HG03575 (cell line): Measurements from ENCODE around the gene TMC1.

Experiments
- ATAC-seq: cut with Tn5 transposase; IDR thresholded peaks from one replicate; pipeline ENCODE4 v1.9.1; 2021; ENCODE audit not compliant: unreplicated experiment, insufficient number of reproducible peaks, low FRiP score; ENCODE audit errors: extremely low read depth

Gene TMC1

GRCh38 chr9:72563806-72564205 is 42.4 kb downstream of the TMC1 start:
- ATAC-seq: no peak

DNA sequence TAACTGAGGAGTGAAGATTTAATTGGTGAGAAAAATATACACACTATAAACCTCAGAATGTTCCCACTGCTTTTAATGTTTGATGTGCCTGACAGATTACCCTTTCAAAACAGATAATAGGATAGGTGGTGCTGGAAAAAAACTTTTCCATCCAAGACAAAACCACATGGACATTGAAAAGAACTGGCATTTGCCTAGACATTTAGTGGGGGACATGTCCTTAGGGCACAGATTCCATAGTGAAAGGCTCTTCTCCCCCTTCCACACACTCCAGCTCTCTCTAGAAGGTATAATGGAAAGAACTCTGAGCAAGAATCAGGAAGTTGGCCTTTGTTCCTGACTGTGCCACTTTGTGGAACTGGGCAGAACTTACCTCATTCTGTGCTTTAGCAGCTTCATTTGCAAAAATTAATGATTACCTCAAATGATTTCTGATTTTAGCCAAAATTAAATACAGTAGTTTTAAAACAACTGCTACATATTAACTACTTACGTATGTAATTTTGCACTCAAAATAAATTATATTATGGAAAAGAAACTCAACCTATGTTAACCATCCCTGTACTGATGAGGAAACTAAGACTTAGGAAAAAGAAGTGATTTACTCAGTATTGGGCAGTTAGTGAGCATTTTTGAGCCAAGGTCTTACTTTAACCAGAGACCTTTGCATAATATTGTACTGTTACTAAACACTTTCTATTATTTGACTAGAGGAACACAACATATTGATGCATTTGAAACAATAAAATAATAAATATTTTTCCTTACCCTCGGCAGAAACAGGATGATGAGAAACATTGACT is 43.3 kb downstream of the TMC1 start:
- no peak for ATAC-seq

- no peak for ATAC-seq
Measured at GRCh38 chr9:72565535-72565934, 44.1 kb downstream of the TMC1 start.

DNA sequence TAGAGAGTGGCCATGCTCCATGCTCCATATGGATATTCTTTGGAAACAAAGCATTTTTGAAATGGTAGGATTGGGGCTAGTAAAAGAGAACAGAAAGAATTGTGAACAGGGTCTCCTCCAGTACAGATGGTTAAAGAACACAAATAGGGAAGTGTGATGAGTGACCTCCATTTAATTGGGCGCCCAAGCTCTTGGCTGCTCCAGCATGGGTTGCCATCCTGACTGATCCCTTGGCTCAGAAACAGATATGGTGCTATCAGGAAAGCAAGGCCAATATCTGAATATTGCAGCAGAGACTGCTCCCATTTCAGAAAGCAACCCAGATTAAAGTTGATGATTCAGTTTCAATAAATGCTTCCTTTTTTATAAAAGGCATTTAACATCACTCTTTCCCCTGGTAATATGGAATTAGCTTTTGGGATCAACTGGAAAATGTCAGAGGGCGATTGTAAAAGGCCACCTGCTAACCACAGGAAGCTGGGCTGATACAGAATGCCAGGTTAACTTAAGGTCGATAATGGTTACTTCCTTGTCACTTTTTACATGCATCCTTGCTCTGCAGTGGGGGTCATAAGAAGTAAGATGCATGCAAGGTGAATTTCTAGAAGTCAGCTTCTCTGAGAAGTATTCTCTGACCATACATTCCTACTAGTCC is 52.9 kb downstream of the TMC1 start:
- ATAC-seq: no peak

GRCh38 chr9:72575666-72576065 is 54.3 kb downstream of the TMC1 start:
- ATAC-seq: no peak

DNA sequence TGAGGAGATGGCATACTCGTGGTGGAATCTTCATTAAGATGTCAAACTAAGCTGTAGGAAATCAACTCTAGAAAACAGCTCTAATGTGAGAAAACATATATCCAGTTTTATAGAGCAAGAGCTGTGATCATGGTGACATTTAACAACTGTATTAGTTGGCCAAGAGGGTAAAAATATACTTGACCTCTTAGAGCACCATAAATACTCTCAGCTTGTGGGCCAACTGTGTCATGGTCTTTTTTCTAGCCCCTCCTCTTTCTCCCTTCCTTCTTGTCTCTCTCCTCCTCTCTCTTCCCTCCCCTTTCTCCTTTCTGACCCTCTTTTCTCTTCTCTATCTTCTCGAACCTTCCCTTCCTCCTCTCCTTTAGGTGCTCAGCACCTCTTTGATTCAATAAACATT is 54.7 kb downstream of the TMC1 start:
- ATAC-seq: no peak

GRCh38 chr9:72577212-72577753 is 55.9 kb downstream of the TMC1 start:
- ATAC-seq: no peak

DNA sequence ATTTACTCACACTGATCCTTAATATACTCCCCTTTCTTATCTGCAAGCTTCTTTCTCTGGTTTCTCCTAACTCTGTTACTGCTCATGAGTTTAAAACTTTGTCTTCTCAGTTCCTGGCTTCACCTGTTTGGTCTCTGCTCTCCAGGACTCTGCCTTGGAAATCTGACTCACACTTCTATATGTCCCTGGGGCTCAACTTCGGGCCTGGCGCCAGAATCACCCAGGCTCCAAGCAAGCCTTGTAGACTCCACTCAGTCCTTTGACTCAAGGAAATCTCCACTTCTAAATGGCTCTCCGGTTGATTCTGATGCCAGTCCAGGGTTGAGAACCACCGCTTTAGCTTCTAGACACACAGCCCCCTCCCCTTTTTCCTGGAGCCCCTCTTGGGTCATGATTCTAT is 57.8 kb downstream of the TMC1 start:
- no peak for ATAC-seq

DNA sequence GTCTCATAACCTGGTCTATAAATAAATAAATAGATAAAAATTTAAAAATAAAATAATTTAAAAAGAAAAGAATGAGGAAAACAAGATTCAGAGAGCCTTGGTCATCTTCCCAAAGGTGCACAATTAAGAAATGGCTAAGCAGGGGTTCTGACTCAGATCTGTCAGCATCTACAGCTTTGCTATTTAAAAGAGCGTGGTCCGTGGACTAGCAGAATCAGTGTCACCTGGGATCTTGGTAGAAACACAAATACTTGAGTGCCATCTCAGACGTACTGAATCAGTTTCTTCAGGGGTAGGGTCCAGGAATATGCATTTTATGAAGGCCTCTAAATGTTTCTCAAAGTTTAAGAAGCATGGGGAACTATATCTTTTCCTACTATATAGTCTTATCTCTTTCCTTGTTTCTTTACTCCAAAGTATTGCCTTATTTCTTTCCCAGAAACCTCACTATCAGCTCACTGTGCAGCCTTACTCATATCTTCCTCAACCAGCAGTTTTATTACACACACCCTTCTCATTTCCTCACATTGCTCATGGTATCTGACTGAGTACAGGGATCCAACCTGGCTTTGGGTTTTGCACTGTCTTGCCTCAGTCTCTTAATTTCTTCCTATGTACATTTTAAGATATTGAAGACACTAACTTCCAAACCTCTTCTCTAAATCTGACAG is 58.6 kb downstream of the TMC1 start:
- no peak for ATAC-seq

- ATAC-seq: no peak
Measured at GRCh38 chr9:72581694-72582093, 60.3 kb downstream of the TMC1 start.

DNA sequence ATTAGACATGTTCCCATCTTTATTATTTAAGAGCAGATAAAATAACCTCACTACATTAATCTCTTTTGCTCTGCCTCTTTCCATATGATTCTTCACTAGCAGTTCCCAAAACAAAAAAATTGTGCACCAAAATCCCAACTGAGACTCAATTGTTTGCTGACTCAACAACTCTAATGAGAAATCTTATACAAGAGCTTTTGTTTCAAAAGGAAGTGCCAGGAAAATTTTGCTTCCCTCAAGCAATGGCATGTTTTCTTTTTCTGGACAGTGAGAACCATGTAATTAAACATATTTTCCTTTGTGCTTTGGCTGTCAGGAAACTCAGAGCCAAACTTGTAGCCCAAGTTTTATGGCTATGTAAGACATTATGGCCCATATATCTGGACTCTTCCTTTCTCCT is 62.0 kb downstream of the TMC1 start:
- no peak for ATAC-seq

DNA sequence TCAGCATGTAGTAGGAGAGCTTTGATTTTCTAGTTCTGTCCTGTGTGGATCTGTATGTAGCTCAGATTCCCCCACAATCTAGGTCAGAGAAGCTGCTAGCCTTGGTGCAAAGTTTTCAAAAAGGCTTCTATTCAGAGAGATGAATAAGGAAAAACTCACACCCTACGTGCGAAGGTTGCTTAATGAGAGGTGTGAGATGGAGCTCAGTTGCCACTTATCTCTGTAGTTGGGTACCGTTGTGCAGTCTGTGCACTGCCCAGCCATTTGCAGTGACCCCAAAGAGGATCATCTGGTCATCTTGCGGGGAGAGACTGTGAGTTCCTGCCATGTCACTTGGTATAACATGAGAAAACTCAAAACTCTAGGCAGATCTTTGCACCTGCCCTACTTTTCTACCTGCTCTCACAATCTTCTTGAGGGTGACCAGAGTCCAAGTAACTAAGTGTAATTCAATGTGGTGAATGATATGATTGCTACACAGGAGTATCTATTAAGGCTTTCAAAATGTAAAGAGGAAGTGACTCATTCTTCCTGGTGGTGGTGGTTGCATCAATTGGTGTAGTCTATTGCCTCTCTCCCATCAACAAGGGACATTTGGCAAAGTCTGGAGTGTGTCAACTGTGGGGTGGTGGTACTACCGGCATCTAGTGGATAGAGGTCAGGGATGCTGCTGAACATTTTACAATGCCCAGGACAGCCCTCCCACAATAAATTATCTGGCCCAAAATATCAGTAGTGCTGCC is 65.2 kb downstream of the TMC1 start:
- ATAC-seq: no peak

- ATAC-seq: no peak
Measured at GRCh38 chr9:72588336-72588735, 66.9 kb downstream of the TMC1 start.

DNA sequence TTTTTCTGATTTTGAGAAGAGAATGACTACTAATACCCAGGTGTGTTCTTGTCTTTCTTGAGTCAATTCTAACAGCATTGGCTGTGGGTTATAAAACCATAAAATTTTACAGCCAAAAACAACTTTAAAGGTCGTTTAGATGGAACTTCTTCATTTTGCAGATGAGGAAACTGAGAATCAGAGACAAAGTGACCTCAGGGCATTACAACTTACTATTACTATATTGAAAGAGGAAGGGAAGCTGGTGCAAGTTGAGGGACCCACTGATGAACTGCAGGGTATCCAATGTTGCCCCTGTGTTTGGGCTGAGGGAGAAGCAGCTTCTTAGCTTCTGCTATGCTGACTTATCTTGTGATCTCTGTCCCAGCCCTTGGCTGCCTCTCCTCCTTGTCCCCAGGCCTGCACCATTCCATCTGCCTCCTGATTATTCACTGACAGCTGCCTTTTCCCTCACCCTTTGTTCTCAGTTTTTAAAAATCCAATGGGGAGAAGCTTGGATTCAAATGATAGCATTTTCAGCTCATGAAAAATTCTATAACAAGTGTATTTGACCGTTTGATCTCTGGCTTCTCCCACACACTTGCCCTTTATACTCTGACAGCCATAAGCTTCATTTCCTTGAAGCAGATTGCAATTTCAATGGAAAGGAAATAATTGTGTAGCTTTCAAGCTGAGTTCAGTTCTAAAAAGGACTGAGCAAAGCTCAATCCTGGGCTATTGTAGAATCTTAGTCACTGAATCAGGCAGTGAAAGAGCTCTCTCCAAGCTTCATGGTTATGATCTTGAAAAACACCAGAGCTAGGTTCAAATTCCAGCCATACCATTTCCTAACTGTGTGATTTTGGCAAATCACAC is 68.5 kb downstream of the TMC1 start:
- ATAC-seq: no peak

- ATAC-seq: no peak
Measured at GRCh38 chr9:72590824-72591223, 69.4 kb downstream of the TMC1 start.

DNA sequence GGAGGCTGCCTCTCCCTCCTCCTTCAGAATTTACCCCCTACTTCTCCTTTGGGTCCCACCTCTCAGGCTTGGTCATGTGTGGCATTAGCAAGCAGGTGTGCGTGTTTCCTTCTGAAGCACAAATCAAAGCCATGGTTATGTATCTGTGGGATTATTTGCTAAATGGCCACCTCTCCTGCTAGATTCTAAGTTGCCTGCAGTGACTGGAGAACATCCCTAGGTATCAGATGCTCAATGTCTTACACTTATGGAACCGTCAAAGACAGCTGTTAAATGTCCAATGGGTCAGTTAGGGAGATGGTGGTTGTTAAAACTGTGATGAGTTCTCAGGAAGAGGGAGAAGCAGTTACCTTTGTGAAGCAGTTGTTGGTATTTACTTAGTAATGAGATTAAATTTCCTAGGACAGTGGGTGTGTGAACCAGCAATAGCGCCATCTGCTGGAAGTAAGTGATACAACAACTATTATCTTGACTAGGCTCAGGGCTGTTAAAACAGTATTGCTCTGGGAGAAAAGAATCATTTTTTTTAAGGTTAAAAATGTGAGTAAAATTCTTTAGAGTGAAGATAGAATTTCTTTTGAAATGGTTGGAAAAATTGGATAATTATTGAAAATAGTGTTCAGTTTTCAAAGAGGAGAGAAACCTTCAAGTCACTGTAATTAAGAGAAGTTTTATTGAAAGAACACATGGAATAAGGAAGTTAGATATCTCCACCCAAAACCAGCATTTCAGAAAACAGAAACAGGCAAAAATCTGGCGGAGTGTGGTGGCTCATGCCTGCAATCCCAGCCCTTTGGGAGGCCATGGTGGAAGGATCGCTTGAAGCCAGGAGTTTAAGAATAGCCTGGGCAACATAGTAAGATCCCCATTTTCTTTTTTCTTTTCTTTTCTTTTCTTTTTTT is 71.3 kb downstream of the TMC1 start:
- no peak for ATAC-seq

DNA sequence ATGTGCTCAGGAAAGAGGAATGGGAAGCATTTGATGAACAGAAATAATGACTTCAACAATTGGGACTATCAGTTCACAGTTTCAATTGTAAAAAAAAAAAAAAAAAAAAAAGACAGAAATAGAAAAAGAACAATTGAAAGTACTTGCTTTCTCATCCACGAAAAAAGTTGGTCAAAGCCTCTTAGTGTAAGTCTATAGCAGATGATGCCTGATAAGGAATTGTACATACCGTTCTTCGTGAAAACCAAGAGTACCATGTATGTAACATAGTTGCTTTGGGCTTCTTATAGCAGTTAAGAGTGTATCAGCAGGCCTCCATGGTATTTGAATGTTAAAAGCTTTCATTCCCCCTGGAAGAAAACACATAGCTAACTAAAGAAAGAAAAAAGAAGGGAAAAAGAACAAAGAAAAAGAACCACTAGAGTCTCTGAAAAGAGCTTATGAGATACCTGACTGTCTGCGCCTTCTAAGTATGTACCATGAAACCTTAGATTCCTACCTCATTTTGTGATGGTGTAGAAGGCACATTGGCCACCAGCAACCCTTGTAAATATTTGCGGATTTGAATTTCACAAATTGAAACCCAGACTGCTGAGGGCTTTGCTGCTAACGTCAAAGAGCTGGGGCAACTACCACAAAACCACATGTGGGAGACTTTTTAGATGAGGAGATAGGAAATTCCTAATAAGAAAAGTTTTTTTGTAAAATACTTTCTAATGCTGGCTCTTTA is 75.2 kb downstream of the TMC1 start:
- ATAC-seq: no peak
